Panc1 (cell line): ENCODE measurements around the gene MYT1.

Source experiments
- CTCF ChIP-seq: fragments of 450-650 bp; IDR thresholded peaks from 2 replicates; pipeline ENCODE4 v1.5.1; 2017; ENCODE audit warnings: mild to moderate bottlenecking
- POLR2AphosphoS5 ChIP-seq: IDR thresholded peaks from 2 replicates; pipeline ENCODE4 v1.6.1; 2012; ENCODE audit warnings: mild to moderate bottlenecking, low read depth, low read length, moderate library complexity
- TCF7L2 ChIP-seq: IDR thresholded peaks from 2 replicates; pipeline ENCODE4 v1.6.1; 2011; ENCODE audit warnings: mild to moderate bottlenecking, low read depth, low read length, inconsistent platforms

DNA sequence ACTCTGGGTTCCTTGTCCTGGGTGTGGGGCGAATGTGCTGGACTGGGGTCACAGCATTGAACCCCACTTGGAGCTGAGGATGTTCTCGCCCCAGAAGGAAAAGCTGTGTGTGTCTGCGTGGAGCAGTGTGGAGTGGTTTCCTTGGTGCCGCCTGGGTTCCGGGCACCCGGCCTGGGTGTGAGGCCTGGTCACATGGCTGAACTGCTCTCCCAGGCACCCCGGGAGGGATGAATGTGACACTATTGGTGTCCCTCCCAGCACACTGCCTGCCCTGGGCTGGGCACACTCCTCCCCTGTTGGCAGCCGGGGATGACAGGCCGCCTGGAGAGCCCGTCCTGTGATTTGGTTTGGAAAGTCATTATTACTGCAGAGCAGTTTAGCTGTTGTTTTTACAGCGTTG is 12.3 kb downstream of the MYT1 start:
- TF ChIP-seq CTCF: no peak
- no peak for TF ChIP-seq POLR2AphosphoS5
- TF ChIP-seq TCF7L2: no peak
